OCI-LY1 (cell line): ENCODE measurements around the gene PRSS57.

Source experiments
- H2AFZ ChIP-seq: fragments of 200-600 bp; sonication (generic), shearing (Covaris generic); 2 replicates; pipeline ENCODE4 v1.6.0; 2014; ENCODE audit warnings: antibody characterized with exemption, mild to moderate bottlenecking, low read length
- H3F3A ChIP-seq: fragments of 200-600 bp; sonication (generic), shearing (Covaris generic); 2 replicates; pipeline ENCODE4 v1.6.0; 2014; ENCODE audit warnings: mild to moderate bottlenecking, antibody characterized with exemption, low read length, moderate library complexity; ENCODE audit not compliant: insufficient read depth
- H3K27ac ChIP-seq: fragments of 200-600 bp; sonication (generic); 2 replicates; pipeline ENCODE4 v1.5.1; 2014; ENCODE audit warnings: low read length, mixed run types, mild to moderate bottlenecking, low read depth; ENCODE audit not compliant: poor library complexity, severe bottlenecking
- H3K27me3 ChIP-seq: fragments of 200-600 bp; sonication (generic); 2 replicates; pipeline ENCODE4 v1.6.0; 2014; ENCODE audit warnings: antibody characterized with exemption, mild to moderate bottlenecking, low read length, moderate library complexity; ENCODE audit not compliant: insufficient read depth
- H3K36me3 ChIP-seq: fragments of 200-600 bp; sonication (generic); 2 replicates; pipeline ENCODE4 v1.6.1; 2014; ENCODE audit warnings: mild to moderate bottlenecking, antibody characterized with exemption, low read length, moderate library complexity, mixed read lengths; ENCODE audit not compliant: insufficient read depth
- H3K4me1 ChIP-seq: fragments of 200-600 bp; sonication (generic); 2 replicates; pipeline ENCODE4 v1.5.1; 2014; ENCODE audit warnings: mild to moderate bottlenecking, low read length, moderate library complexity; ENCODE audit not compliant: insufficient read depth, severe bottlenecking
- H3K4me2 ChIP-seq: fragments of 200-600 bp; sonication (generic), shearing (Covaris generic); 2 replicates; pipeline ENCODE4 v1.6.1; 2014; ENCODE audit warnings: low read length
- H3K4me3 ChIP-seq: fragments of 200-600 bp; sonication (generic); 2 replicates; pipeline ENCODE4 v1.5.1; 2014; ENCODE audit warnings: low read length, low read depth, mild to moderate bottlenecking, mixed read lengths; ENCODE audit not compliant: poor library complexity, severe bottlenecking
- H3K79me2 ChIP-seq: fragments of 200-600 bp; shearing (Covaris generic); 2 replicates; pipeline ENCODE4 v1.6.1; 2016; ENCODE audit warnings: mixed run types, low read length, mixed read lengths; ENCODE audit not compliant: insufficient read depth
- H3K9ac ChIP-seq: fragments of 200-600 bp; sonication (generic), shearing (Covaris generic); 2 replicates; pipeline ENCODE4 v1.6.1; 2014; ENCODE audit warnings: mild to moderate bottlenecking, low read length, mixed read lengths
- H3K9me2 ChIP-seq: fragments of 200-600 bp; sonication (generic), shearing (Covaris generic); 2 replicates; pipeline ENCODE4 v1.6.1; 2014; ENCODE audit warnings: low read depth, mild to moderate bottlenecking, low read length, mixed read lengths
- H3K9me3 ChIP-seq: fragments of 200-600 bp; shearing (Covaris generic); 2 replicates; pipeline ENCODE4 v1.6.1; 2014; ENCODE audit warnings: low read length, mixed read lengths
- H4K20me1 ChIP-seq: fragments of 200-600 bp; sonication (generic), shearing (Covaris generic); 2 replicates; pipeline ENCODE4 v1.6.0; 2016; ENCODE audit warnings: mild to moderate bottlenecking, low read length; ENCODE audit not compliant: insufficient read depth
- CTCF ChIP-seq: fragments of 200-600 bp; sonication (generic), shearing (Covaris generic); IDR thresholded peaks from 2 replicates; pipeline ENCODE4 v1.5.1; 2017; ENCODE audit warnings: mild to moderate bottlenecking, antibody characterized with exemption, low read length, moderate library complexity, mixed read lengths
- EZH2 ChIP-seq: fragments of 200-600 bp; sonication (generic), shearing (Covaris generic); IDR thresholded peaks from 2 replicates; pipeline ENCODE4 v1.8.0; 2017; ENCODE audit warnings: borderline replicate concordance, mixed run types, mild to moderate bottlenecking, antibody characterized with exemption, low read length, moderate library complexity, mixed read lengths

PRSS57 gene

GRCh38 chr19:647566-648284 is 47.5 kb downstream of the PRSS57 start:
- no peaks in the 10 kb centered on the region for H3K4me1 ChIP-seq
- H3K79me2 ChIP-seq: no peaks in the 10 kb centered on the region
- no peak overlapping the region for H3K9ac ChIP-seq
- H3K4me3 ChIP-seq: no peak overlapping the region
- TF ChIP-seq EZH2: no peak
- TF ChIP-seq CTCF: no peak
- no peak overlapping the region for H2AFZ ChIP-seq
- H3F3A ChIP-seq: no peaks in the 10 kb centered on the region
- H3K4me2 ChIP-seq: no peak overlapping the region
- no peaks in the 10 kb centered on the region; the same call in 1 of the 2 replicates for H3K27me3 ChIP-seq
- no peaks in the 10 kb centered on the region for H4K20me1 ChIP-seq
- peaks cover 82% of the 10 kb centered on the region for H3K36me3 ChIP-seq
- no peaks in the 10 kb centered on the region for H3K9me3 ChIP-seq
- H3K27ac ChIP-seq: no peak overlapping the region
- H3K9me2 ChIP-seq: no peaks in the 10 kb centered on the region

- Histone ChIP-seq H3K9me3 (no peaks in the 10 kb centered on the region), H4K20me1 (no peaks in the 10 kb centered on the region), H3K36me3 (peaks cover 74% of the 10 kb centered on the region), H3K27me3 (no peaks in the 10 kb centered on the region; the same call in 1 of the 2 replicates), H3K4me3 (no peak overlapping the region), H3K4me2 (no peak overlapping the region), H3K79me2 (no peaks in the 10 kb centered on the region), H3K9me2 (no peaks in the 10 kb centered on the region), H3K9ac (no peak overlapping the region), H3F3A (no peaks in the 10 kb centered on the region), H3K27ac (no peak overlapping the region), H2AFZ (no peak overlapping the region), H3K4me1 (no peaks in the 10 kb centered on the region)
- TF ChIP-seq EZH2: no peak
- TF ChIP-seq CTCF: no peak
These were observed 48.3 kb downstream of the PRSS57 start for GRCh38 chr19:646779-647565.

- Histone ChIP-seq H3F3A (no peaks in the 10 kb centered on the region; the same call in 1 of the 2 replicates), H3K79me2 (no peaks in the 10 kb centered on the region), H3K9me3 (no peaks in the 10 kb centered on the region), H2AFZ (no peak overlapping the region), H3K4me1 (peaks cover 4% of the 10 kb centered on the region), H3K27ac (no peak overlapping the region), H3K9me2 (no peaks in the 10 kb centered on the region), H3K27me3 (no peaks in the 10 kb centered on the region; the same call in 1 of the 2 replicates), H3K36me3 (peaks cover 66% of the 10 kb centered on the region), H3K4me2 (no peak overlapping the region), H3K9ac (no peak overlapping the region), H3K4me3 (no peak overlapping the region), H4K20me1 (no peaks in the 10 kb centered on the region)
- TF ChIP-seq EZH2 (no peak), CTCF (no peak)
These were observed 49.1 kb downstream of the PRSS57 start for GRCh38 chr19:645912-646778.
